Fibroblast of lung (primary cell): ENCODE results near the gene PYGB. TPM values are rescaled to one million over a fixed set of nuclear protein-coding genes. Genes with fewer than 3 reads are reported as not detected.
"Not testable (repeated sequence)": the region's sequence is repeated elsewhere in the genome, so short reads cannot be mapped to it uniquely, and the experiment has no call there.

ENCODE experiments used
- DNase-seq, 2 donors: peaks; one replicate each; pipeline versions ENCODE4 v3.0.0 to v3.0.0-alpha.2; 2010; ENCODE audit warnings: low read depth in 2 of 2
- H2AFZ ChIP-seq: 2 replicates; pipeline ENCODE4 v1.5.1; 2012; ENCODE audit warnings: low read length, control low read depth, inconsistent platforms
- H3K27ac ChIP-seq: 2 replicates; pipeline ENCODE4 v1.5.1; 2011; ENCODE audit warnings: low read length, control low read depth; ENCODE audit not compliant: insufficient read depth
- H3K27me3 ChIP-seq: 2 replicates; pipeline ENCODE4 v1.5.1; 2011; ENCODE audit warnings: mild to moderate bottlenecking, low read length; ENCODE audit not compliant: control insufficient read depth, insufficient read depth
- H3K36me3 ChIP-seq: 2 replicates; pipeline ENCODE4 v1.5.1; 2011; ENCODE audit warnings: low read length; ENCODE audit not compliant: control insufficient read depth, insufficient read depth
- H3K4me1 ChIP-seq: 2 replicates; pipeline ENCODE4 v1.5.1; 2011; ENCODE audit warnings: low read length; ENCODE audit not compliant: control insufficient read depth, insufficient read depth; ENCODE audit errors: extremely low read depth
- H3K4me2 ChIP-seq: 2 replicates; pipeline ENCODE4 v1.5.1; 2011; ENCODE audit warnings: low read length, control low read depth; ENCODE audit not compliant: insufficient read depth; ENCODE audit errors: extremely low read depth
- H3K4me3 ChIP-seq, 4 experiments: fragments of 200-600 bp in 1 of 4; sonication (generic) in 1 of 4; replicated peaks in 1 of 4; 2 replicates each; pipeline ENCODE4 v1.5.1; 2011 to 2016; ENCODE audit warnings: low read length in 4 of 4, low read depth in 3 of 4, mild to moderate bottlenecking in 3 of 4, control low read depth in 2 of 4, inconsistent platforms in 1 of 4, mixed read lengths in 1 of 4; ENCODE audit not compliant: insufficient read depth in 1 of 4; ENCODE audit errors: control extremely low read depth in 1 of 4
- H3K79me2 ChIP-seq: 2 replicates; pipeline ENCODE4 v1.5.1; 2012; ENCODE audit warnings: mild to moderate bottlenecking, low read length, inconsistent platforms; ENCODE audit not compliant: control insufficient read depth, insufficient read depth
- H3K9ac ChIP-seq: 2 replicates; pipeline ENCODE4 v1.5.1; 2011; ENCODE audit warnings: mild to moderate bottlenecking, low read length, control low read depth; ENCODE audit not compliant: insufficient read depth
- H3K9me3 ChIP-seq: 2 replicates; pipeline ENCODE4 v1.5.1; 2012; ENCODE audit warnings: low read depth, low read length; ENCODE audit not compliant: control insufficient read depth, insufficient read depth
- H4K20me1 ChIP-seq: 2 replicates; pipeline ENCODE4 v1.5.1; 2011; ENCODE audit warnings: low read length; ENCODE audit not compliant: control insufficient read depth, insufficient read depth; ENCODE audit errors: extremely low read depth
- CTCF ChIP-seq, 2 donors: IDR thresholded peaks in 1 of 2; conservative IDR thresholded peaks in 1 of 2; 1 replicate in 1 of 2; 2 replicates in 1 of 2; pipeline ENCODE4 v1.5.1; 2011 to 2012; ENCODE audit warnings: low read length in 2 of 2, control low read depth in 1 of 2, inconsistent platforms in 1 of 2, low read depth in 1 of 2, mild to moderate bottlenecking in 1 of 2
- EZH2 ChIP-seq: IDR thresholded peaks from 2 replicates; pipeline ENCODE4 v1.5.1; 2012; ENCODE audit warnings: low read length, control low read depth, mild to moderate bottlenecking; ENCODE audit errors: missing control alignments
- polyA plus RNA-seq, 2 donors: library from polyadenylated mRNA; depleted of rRNA in 1 of 2; stranded (reverse) in 1 of 2; unstranded in 1 of 2; fragments of >200 nt; gene quantifications; 2 replicates each; pipeline ENCODE4 v1.2.1, GENCODE V29; 2011 to 2012; ENCODE audit warnings: missing spikeins in 1 of 2
- total RNA-seq: library from RNA; depleted of rRNA; stranded (reverse); fragments of >200 nt; gene quantifications from 2 replicates; pipeline ENCODE4 v1.2.1, GENCODE V29; 2014

Gene PYGB
- total and polyA plus RNA-seq, 2 donors (not counting 1 experiment from before 2014, with no cell fraction given): 37.0 to 89.5 TPM

GRCh38 chr20:25239387-25240370 lies 8.2 kb upstream of the PYGB start:
- Histone ChIP-seq H3K27me3 (no peaks in the 10 kb centered on the region), H3K27ac (no peak overlapping the region), H3K36me3 (no peaks in the 10 kb centered on the region), H3K4me1 (peaks cover 25% of the 10 kb centered on the region), H3K4me3 (no peak overlapping the region), H3K9ac (no peak overlapping the region), H3K4me2 (no peak overlapping the region), H3K9me3 (no peaks in the 10 kb centered on the region), H4K20me1 (no peaks in the 10 kb centered on the region), H2AFZ (no peak overlapping the region), H3K79me2 (no peaks in the 10 kb centered on the region)
- no peak for DNase-seq
- TF ChIP-seq CTCF (conservative IDR thresholded peaks at IDR 0.05 in 1 of 2, IDR thresholded peaks at IDR 0.05 in 1 of 2; ENCODE audit: low read depth in 1 of 2, low read length in 2 of 2) (no peak), EZH2 (no peak)

DNA sequence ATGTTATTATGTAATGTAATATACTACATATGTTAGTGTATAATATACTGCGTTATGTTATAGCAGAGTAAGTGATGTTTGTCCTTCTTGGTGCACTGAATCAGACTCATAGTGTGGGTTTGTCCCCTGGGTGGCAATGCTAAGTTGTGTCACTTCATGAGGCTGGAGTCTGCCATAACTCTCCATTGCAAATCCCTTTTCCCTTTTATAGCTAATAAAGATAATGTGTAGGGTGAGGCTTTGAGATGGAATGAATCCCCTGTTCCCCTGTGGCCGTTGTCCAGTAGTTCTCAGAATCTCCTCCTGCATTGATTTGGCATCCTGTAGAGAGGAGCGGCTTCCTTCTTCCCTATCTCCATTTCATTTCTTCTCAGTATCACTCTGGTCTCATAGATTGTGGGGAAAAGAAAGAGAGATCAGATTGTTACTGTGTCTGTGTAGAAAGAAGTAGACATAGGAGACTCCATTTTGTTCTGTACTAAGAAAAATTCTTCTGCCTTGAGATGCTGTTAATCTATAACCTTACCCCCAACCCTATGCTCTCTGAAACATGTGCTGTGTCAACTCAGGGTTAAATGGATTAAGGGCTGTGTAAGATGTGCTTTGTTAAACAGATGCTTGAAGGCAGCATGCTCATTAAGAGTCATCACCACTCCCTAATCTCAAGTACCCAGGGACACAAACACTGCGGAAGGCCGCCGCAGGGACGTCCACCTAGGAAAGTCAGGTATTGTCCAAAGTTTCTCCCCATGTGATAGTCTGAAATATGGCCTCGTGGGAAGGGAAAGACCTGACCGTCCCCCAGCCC lies 6.8 kb upstream of the PYGB start:
- not testable (repeated sequence) for H3K36me3 ChIP-seq, H2AFZ ChIP-seq, H3K9me3 ChIP-seq, DNase-seq, H3K27me3 ChIP-seq, H3K4me3 ChIP-seq, H3K27ac ChIP-seq, H3K9ac ChIP-seq, H3K79me2 ChIP-seq, H3K4me2 ChIP-seq, H4K20me1 ChIP-seq
- H3K4me1 ChIP-seq: peaks cover 21% of the 10 kb centered on the region

DNA sequence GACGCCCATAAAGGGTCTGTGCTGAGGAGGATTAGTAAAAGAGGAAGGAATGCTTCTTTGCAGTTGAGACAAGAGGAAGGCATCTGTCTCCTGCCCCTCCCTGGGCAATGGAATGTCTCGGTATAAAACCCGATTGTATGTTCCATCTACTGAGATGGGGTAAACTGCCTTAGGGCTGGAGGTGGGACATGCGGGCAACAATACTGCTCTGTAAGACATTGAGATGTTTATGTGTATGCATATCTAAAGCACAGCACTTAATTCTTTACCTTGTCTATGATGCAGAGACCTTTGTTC lies 6.3 kb upstream of the PYGB start:
- H3K27me3 ChIP-seq, DNase-seq, H3K4me3 ChIP-seq, H3K79me2 ChIP-seq, H3K36me3 ChIP-seq, H2AFZ ChIP-seq, H3K9me3 ChIP-seq, H3K9ac ChIP-seq, H4K20me1 ChIP-seq, H3K4me2 ChIP-seq, H3K27ac ChIP-seq: not testable (repeated sequence)
- H3K4me1 ChIP-seq: peaks cover 21% of the 10 kb centered on the region

DNA sequence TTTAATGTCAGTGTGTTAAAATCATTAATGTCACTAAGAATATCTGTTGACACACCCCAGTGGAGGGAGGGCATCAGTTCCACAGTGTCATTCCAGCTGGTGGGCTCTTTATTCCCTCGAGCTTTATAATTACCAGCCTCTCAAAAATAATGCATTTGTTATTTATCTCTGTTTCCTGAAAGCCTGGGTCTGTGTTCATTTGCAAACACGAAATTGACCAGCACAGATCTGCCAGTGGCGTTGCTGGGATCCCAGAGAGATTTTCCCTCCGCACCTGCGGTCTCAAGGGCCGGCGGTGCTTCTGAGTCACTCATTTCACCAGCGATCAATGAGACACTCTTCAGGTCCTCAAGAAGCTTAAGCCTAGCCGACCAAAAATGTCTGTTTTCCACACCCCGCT lies 5.7 kb upstream of the PYGB start:
- H3K4me1 ChIP-seq: peaks cover 20% of the 10 kb centered on the region

More for the DNA sequence above, 5.7 kb upstream of the PYGB start:
- Histone ChIP-seq H3K4me3 (no peak overlapping the region), H4K20me1 (no peaks in the 10 kb centered on the region), H3K27me3 (no peaks in the 10 kb centered on the region), H3K9me3 (no peaks in the 10 kb centered on the region), H3K9ac (no peak overlapping the region), H2AFZ (no peak overlapping the region), H3K79me2 (no peaks in the 10 kb centered on the region), H3K36me3 (no peaks in the 10 kb centered on the region), H3K4me2 (no peak overlapping the region), H3K27ac (no peak overlapping the region)
- TF ChIP-seq EZH2 (no peak), CTCF (conservative IDR thresholded peaks at IDR 0.05 in 1 of 2, IDR thresholded peaks at IDR 0.05 in 1 of 2; ENCODE audit: low read depth in 1 of 2, low read length in 2 of 2) (no peak)
- no peak for DNase-seq
